Testis (tissue), 2 donors: ENCODE results near the gene TGFA.

Source experiments
- POLR2A ChIP-seq: fragments of 450-650 bp; IDR thresholded peaks from one replicate; pipeline ENCODE4 v1.6.1; 2017; ENCODE audit warnings: antibody characterized with exemption, mild to moderate bottlenecking, moderate library complexity
- TF ChIP-seq, protein P1 (sequence below), 3 experiments: fragments of 450-650 bp in 2 of 3; fragments of 200-600 bp in 1 of 3; sonication (generic) in 1 of 3; IDR thresholded peaks; one replicate each; pipeline ENCODE4 v1.5.1; 2016 to 2019; ENCODE audit warnings: antibody characterized with exemption in 3 of 3, mild to moderate bottlenecking in 2 of 3, moderate library complexity in 1 of 3

DNA sequence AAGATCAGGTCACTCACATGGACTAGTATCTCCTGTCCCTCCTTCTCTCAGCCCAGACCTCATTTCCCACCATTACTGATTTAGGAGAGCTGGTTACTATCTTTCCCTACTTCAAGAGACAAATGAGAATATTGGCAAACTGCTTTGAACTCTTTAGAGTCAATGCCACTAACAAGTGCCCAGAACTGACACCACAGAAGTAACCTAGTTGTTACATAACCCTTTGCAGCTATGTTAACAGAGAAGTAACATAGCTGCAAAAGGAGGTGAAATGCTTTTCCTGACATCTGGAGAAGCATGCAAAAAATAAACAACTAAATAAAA lies 30.0 kb downstream of the TGFA start:
- TF ChIP-seq POLR2A: no peak
- TF ChIP-seq, protein P1, sequence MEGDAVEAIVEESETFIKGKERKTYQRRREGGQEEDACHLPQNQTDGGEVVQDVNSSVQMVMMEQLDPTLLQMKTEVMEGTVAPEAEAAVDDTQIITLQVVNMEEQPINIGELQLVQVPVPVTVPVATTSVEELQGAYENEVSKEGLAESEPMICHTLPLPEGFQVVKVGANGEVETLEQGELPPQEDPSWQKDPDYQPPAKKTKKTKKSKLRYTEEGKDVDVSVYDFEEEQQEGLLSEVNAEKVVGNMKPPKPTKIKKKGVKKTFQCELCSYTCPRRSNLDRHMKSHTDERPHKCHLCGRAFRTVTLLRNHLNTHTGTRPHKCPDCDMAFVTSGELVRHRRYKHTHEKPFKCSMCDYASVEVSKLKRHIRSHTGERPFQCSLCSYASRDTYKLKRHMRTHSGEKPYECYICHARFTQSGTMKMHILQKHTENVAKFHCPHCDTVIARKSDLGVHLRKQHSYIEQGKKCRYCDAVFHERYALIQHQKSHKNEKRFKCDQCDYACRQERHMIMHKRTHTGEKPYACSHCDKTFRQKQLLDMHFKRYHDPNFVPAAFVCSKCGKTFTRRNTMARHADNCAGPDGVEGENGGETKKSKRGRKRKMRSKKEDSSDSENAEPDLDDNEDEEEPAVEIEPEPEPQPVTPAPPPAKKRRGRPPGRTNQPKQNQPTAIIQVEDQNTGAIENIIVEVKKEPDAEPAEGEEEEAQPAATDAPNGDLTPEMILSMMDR (IDR thresholded peaks at IDR 0.05): no peak
